HCT116 (cell line): Measurements from ENCODE around the gene TMEM63B. TPM values are rescaled to one million over a fixed set of nuclear protein-coding genes. Genes with fewer than 3 reads are reported as not detected.

Source experiments
- ATAC-seq: fragments of 200-7000 bp; cut with Tn5 transposase; 2 replicates; pipeline ENCODE4 v1.9.1; 2020; ENCODE audit warnings: mild to moderate bottlenecking, moderate library complexity
- BruUV-seq: library from RNA; stranded (reverse); fragments of 400-500 nt; replicated peaks from 2 replicates; lab custom pipeline; 2021; lab: Mats Ljungman, UMichigan
- CTCF ChIA-PET: fragments of 300-600 bp; sonication (Branson Sonifier 250); formaldehyde crosslinking; loops from one replicate; lab custom pipeline; 2021; ENCODE audit warnings: antibody characterized with exemption; lab: Charles Lee
- POLR2A ChIA-PET: fragments of 300-600, 350-600 bp; sonication (Branson Sonifier 250); formaldehyde crosslinking; loops from one replicate; lab custom pipeline; 2021; ENCODE audit warnings: antibody characterized with exemption; lab: Charles Lee
- RAD21 ChIA-PET, 2 experiments: fragments of 300-600 bp; sonication (Branson Sonifier 250); formaldehyde crosslinking; loops; one replicate each; lab custom pipeline; 2023; ENCODE audit warnings: low total read pairs in 2 of 2; ENCODE audit not compliant: uncharacterized antibody in 2 of 2, unreplicated experiment in 2 of 2, low non-redundant PET in 1 of 2; lab: Charles Lee
- DNase-seq: peaks from one replicate; pipeline ENCODE4 v3.0.0-alpha.2; 2010; ENCODE audit warnings: low read depth, low spot score
- H2AFZ ChIP-seq: fragments of 200-600 bp; shearing (Covaris generic), sonication (generic); 2 replicates; pipeline ENCODE4 v1.6.1; 2017; ENCODE audit warnings: low read depth, mixed run types, mixed read lengths, antibody characterized with exemption, low read length; ENCODE audit not compliant: poor library complexity, severe bottlenecking
- H3K27ac ChIP-seq: 2 replicates; pipeline ENCODE4 v1.5.1; 2012; ENCODE audit warnings: low read depth, low read length
- H3K27me3 ChIP-seq: fragments of 200-600 bp; sonication (generic); 2 replicates; pipeline ENCODE4 v1.6.1; 2016; ENCODE audit warnings: mixed run types, low read length, mixed read lengths; ENCODE audit not compliant: insufficient read depth
- H3K36me3 ChIP-seq, 2 experiments: fragments of 200-500 bp in 1 of 2; fragments of 200-600 bp in 1 of 2; sonication (Bioruptor generic) in 1 of 2; sonication (generic) in 1 of 2; 2 replicates each; pipeline versions ENCODE4 v1.5.1 to v1.6.1; 2014 to 2016; ENCODE audit warnings: low read length in 2 of 2, inconsistent platforms in 1 of 2, mixed read lengths in 1 of 2, mixed run types in 1 of 2; ENCODE audit not compliant: insufficient read depth in 2 of 2, control insufficient read depth in 1 of 2
- H3K4me1 ChIP-seq, 2 experiments: fragments of 200-600 bp in 1 of 2; sonication (generic) in 1 of 2; 2 replicates each; pipeline versions ENCODE4 v1.5.1 to v1.6.1; 2012 to 2017; ENCODE audit warnings: low read length in 2 of 2, inconsistent platforms in 1 of 2, mild to moderate bottlenecking in 1 of 2, mixed read lengths in 1 of 2, mixed run types in 1 of 2, moderate library complexity in 1 of 2; ENCODE audit not compliant: insufficient read depth in 2 of 2, control insufficient read depth in 1 of 2
- H3K4me2 ChIP-seq: fragments of 200-600 bp; sonication (generic); 2 replicates; pipeline ENCODE4 v1.6.1; 2017; ENCODE audit warnings: mixed run types, low read length, mixed read lengths
- H3K4me3 ChIP-seq, 2 experiments: fragments of 200-600 bp in 1 of 2; sonication (generic) in 1 of 2; replicated peaks in 1 of 2; 2 replicates each; pipeline ENCODE4 v1.5.1; 2011 to 2016; ENCODE audit warnings: low read length in 2 of 2, control low read depth in 1 of 2, low read depth in 1 of 2, mild to moderate bottlenecking in 1 of 2, mixed read lengths in 1 of 2, mixed run types in 1 of 2
- H3K79me2 ChIP-seq: fragments of 200-600 bp; sonication (generic); 2 replicates; pipeline ENCODE4 v1.6.1; 2017; ENCODE audit warnings: mild to moderate bottlenecking, mixed run types, low read length, moderate library complexity, mixed read lengths; ENCODE audit not compliant: insufficient read depth
- H3K9ac ChIP-seq: fragments of 200-600 bp; sonication (generic); 2 replicates; pipeline ENCODE4 v1.6.1; 2016; ENCODE audit warnings: low read length, mixed read lengths
- H3K9me2 ChIP-seq: fragments of 200-600 bp; sonication (generic), shearing (Covaris generic); 2 replicates; pipeline ENCODE4 v1.6.1; 2017; ENCODE audit warnings: mixed run types, mild to moderate bottlenecking, moderate library complexity; ENCODE audit not compliant: insufficient read depth
- H3K9me3 ChIP-seq, 2 experiments: fragments of 200-500 bp in 1 of 2; fragments of 200-600 bp in 1 of 2; sonication (Bioruptor generic) in 1 of 2; sonication (generic) in 1 of 2; 2 replicates each; pipeline ENCODE4 v1.6.1; 2014 to 2017; ENCODE audit warnings: low read length in 2 of 2, mixed read lengths in 2 of 2, inconsistent platforms in 1 of 2, low read depth in 1 of 2, mild to moderate bottlenecking in 1 of 2, mixed run types in 1 of 2, moderate library complexity in 1 of 2; ENCODE audit not compliant: control insufficient read depth in 1 of 2, insufficient read depth in 1 of 2
- H4K20me1 ChIP-seq: fragments of 200-600 bp; sonication (generic), shearing (Covaris generic); 2 replicates; pipeline ENCODE4 v1.6.1; 2017; ENCODE audit warnings: mixed run types, mild to moderate bottlenecking, moderate library complexity; ENCODE audit not compliant: insufficient read depth
- CEBPB ChIP-seq: IDR thresholded peaks from 2 replicates; pipeline ENCODE4 v1.6.1; 2012; ENCODE audit warnings: low read depth
- EGR1 ChIP-seq: IDR thresholded peaks from 2 replicates; pipeline ENCODE4 v1.6.1; 2012; ENCODE audit warnings: low read depth
- ELF1 ChIP-seq: IDR thresholded peaks from 2 replicates; pipeline ENCODE4 v1.6.1; 2012; ENCODE audit warnings: low read depth, borderline replicate concordance
- EZH2 ChIP-seq: fragments of 200-600 bp; sonication (generic); IDR thresholded peaks from 2 replicates; pipeline ENCODE4 v1.6.1; 2017; ENCODE audit warnings: antibody characterized with exemption, mixed run types
- EZH2phosphoT487 ChIP-seq: fragments of 200-600 bp; IDR thresholded peaks from 2 replicates; pipeline ENCODE4 v1.6.1; 2018; ENCODE audit warnings: antibody characterized with exemption, borderline replicate concordance
- FOSL1 ChIP-seq: IDR thresholded peaks from 2 replicates; pipeline ENCODE4 v1.6.1; 2012; ENCODE audit warnings: low read depth
- JUND ChIP-seq: IDR thresholded peaks from 2 replicates; pipeline ENCODE4 v1.6.1; 2012
- POLR2A ChIP-seq: IDR thresholded peaks from 2 replicates; pipeline ENCODE4 v1.7.0; 2011; ENCODE audit warnings: borderline replicate concordance; ENCODE audit not compliant: insufficient read depth, insufficient read length; ENCODE audit errors: extremely low read depth
- POLR2AphosphoS5 ChIP-seq: IDR thresholded peaks from 2 replicates; pipeline ENCODE4 v1.6.1; 2011; ENCODE audit warnings: mild to moderate bottlenecking, low read depth, low read length, moderate library complexity
- RAD21 ChIP-seq: IDR thresholded peaks from 2 replicates; pipeline ENCODE4 v1.6.1; 2012; ENCODE audit warnings: low read depth, mild to moderate bottlenecking
- SIN3A ChIP-seq: IDR thresholded peaks from 2 replicates; pipeline ENCODE4 v1.6.1; 2012; ENCODE audit warnings: low read depth
- SP1 ChIP-seq: IDR thresholded peaks from 2 replicates; pipeline ENCODE4 v1.6.1; 2012; ENCODE audit warnings: low read depth
- SRF ChIP-seq: IDR thresholded peaks from 2 replicates; pipeline ENCODE4 v1.6.1; 2012; ENCODE audit warnings: low read depth
- TCF7L2 ChIP-seq: IDR thresholded peaks from 2 replicates; pipeline ENCODE4 v1.7.0; 2011; ENCODE audit warnings: borderline replicate concordance, inconsistent platforms; ENCODE audit not compliant: insufficient read depth, insufficient read length; ENCODE audit errors: extremely low read depth
- ZFX ChIP-seq: fragments of 450-650 bp; IDR thresholded peaks from 2 replicates; pipeline ENCODE4 v1.6.1; 2017
- ZNF274 ChIP-seq: fragments of 200-500 bp; sonication (Bioruptor generic); IDR thresholded peaks from 2 replicates; pipeline ENCODE4 v1.6.1; 2014; ENCODE audit warnings: mild to moderate bottlenecking, low read depth, low read length, inconsistent platforms
- intact Hi-C: fragments of 100-400 bp; cut with micrococcal nuclease; formaldehyde crosslinking; loops from 2 replicates; pipeline ENCODE4 v1.10.0; 2022
- total RNA-seq: library from RNA; stranded (reverse); gene quantifications from one replicate; pipeline ENCODE4 v1.2.1, GENCODE V29; 2021; ENCODE audit not compliant: unreplicated experiment
- TF ChIP-seq, protein P1 (sequence below): IDR thresholded peaks from 2 replicates; pipeline ENCODE4 v1.6.1; 2012
- TF ChIP-seq, protein P2 (sequence below): IDR thresholded peaks from 2 replicates; pipeline ENCODE4 v1.6.1; 2012; ENCODE audit warnings: low read depth

The TMEM63B gene
- total RNA-seq, 1 experiment from 2014 or later: 58.2 TPM

DNA sequence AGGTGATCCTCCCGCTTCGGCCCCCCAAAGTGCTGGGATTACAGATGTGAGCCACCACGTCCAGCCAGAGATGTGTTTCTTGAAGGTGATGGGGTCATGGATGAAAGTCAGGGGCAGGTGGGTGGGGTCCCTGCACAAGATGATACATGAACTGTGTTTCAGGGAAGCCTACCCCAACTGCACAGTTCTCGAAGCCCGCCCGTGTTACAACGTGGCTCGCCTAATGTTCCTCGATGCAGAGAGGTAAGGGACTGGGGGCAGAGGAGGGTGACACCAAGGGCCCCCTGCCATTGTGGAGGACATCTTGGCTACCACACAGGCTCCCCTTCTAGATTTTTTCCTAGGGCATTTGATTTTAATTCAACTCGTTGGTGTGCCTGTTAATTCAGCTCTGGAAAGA lies 19.3 kb downstream of the TMEM63B start (continued):
- TF ChIP-seq TCF7L2 (no peak), JUND (no peak), SP1 (no peak), ZNF274 (no peak), SRF (no peak), EGR1 (no peak), POLR2A (no peak), RAD21 (no peak), FOSL1 (no peak)

DNA sequence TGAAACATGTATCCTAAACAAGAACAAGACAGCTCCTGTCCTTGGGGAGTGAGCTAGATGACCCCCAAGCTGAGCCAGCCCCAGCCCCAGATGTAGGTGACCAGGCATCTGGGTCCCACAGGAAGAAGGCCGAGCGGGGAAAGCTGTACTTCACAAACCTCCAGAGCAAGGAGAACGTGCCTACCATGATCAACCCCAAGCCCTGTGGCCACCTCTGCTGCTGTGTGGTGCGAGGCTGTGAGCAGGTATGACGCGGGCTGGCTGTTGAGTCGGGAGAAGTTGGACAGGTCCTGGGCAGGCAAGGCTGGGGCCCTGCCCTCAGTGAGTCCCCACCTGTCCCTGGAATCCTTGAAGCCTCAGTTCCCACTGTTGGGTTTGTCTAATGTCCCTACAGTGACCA lies 19.9 kb downstream of the TMEM63B start:
- Histone ChIP-seq H3K9ac (no peak overlapping the region), H3K4me1 (peaks cover 0 to 6% of the 10 kb centered on the region in 2 experiments; a peak in 1 of 4 replicates), H3K4me3 (no peak overlapping the region), H2AFZ (no peak overlapping the region), H3K27ac (no peak overlapping the region), H3K79me2 (no peaks in the 10 kb centered on the region), H3K9me3 (no peaks in the 10 kb centered on the region), H4K20me1 (no peaks in the 10 kb centered on the region), H3K27me3 (no peaks in the 10 kb centered on the region), H3K36me3 (peaks cover 20 to 22% of the 10 kb centered on the region in 2 experiments; a peak in 3 of 4 replicates), H3K9me2 (no peaks in the 10 kb centered on the region), H3K4me2 (no peak overlapping the region)
- TF ChIP-seq, protein P1, sequence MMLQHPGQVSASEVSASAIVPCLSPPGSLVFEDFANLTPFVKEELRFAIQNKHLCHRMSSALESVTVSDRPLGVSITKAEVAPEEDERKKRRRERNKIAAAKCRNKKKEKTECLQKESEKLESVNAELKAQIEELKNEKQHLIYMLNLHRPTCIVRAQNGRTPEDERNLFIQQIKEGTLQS: no peak
- no peak for TF ChIP-seq ELF1
- ChIA-PET RAD21 (no interaction called here), CTCF (no interaction called here), POLR2A (no interaction called here)
- DNase-seq (no peak), ATAC-seq (no peak)
- BruUV-seq: no TSS peak
- intact Hi-C loops: no loop called here

- POLR2A ChIA-PET: no interaction called here
- H3K27me3 ChIP-seq: no peaks in the 10 kb centered on the region
- H3K9me3 ChIP-seq: no peaks in the 10 kb centered on the region
- intact Hi-C loops: no loop called here
- DNase-seq (no peak), ATAC-seq (no peak)
- no peak overlapping the region for H3K27ac ChIP-seq
- RAD21 ChIA-PET: no interaction called here
- H3K36me3 ChIP-seq: peaks cover 20 to 22% of the 10 kb centered on the region in 2 experiments; a peak in 3 of 4 replicates
- H3K4me1 ChIP-seq: peaks cover 0 to 6% of the 10 kb centered on the region in 2 experiments; a peak in 1 of 4 replicates
- CTCF ChIA-PET: no interaction called here
- no peak overlapping the region for H2AFZ ChIP-seq
- no peak overlapping the region for H3K4me2 ChIP-seq
- H3K9me2 ChIP-seq: no peaks in the 10 kb centered on the region
- no peaks in the 10 kb centered on the region for H4K20me1 ChIP-seq
- no peak overlapping the region for H3K4me3 ChIP-seq
- no peaks in the 10 kb centered on the region for H3K79me2 ChIP-seq
- TF ChIP-seq EZH2phosphoT487 (no peak), SP1 (no peak), ZFX (no peak), CEBPB (no peak), JUND (no peak), SIN3A (no peak), TCF7L2 (no peak), EGR1 (no peak), EZH2 (no peak), POLR2AphosphoS5 (no peak)
- TF ChIP-seq, protein P2, sequence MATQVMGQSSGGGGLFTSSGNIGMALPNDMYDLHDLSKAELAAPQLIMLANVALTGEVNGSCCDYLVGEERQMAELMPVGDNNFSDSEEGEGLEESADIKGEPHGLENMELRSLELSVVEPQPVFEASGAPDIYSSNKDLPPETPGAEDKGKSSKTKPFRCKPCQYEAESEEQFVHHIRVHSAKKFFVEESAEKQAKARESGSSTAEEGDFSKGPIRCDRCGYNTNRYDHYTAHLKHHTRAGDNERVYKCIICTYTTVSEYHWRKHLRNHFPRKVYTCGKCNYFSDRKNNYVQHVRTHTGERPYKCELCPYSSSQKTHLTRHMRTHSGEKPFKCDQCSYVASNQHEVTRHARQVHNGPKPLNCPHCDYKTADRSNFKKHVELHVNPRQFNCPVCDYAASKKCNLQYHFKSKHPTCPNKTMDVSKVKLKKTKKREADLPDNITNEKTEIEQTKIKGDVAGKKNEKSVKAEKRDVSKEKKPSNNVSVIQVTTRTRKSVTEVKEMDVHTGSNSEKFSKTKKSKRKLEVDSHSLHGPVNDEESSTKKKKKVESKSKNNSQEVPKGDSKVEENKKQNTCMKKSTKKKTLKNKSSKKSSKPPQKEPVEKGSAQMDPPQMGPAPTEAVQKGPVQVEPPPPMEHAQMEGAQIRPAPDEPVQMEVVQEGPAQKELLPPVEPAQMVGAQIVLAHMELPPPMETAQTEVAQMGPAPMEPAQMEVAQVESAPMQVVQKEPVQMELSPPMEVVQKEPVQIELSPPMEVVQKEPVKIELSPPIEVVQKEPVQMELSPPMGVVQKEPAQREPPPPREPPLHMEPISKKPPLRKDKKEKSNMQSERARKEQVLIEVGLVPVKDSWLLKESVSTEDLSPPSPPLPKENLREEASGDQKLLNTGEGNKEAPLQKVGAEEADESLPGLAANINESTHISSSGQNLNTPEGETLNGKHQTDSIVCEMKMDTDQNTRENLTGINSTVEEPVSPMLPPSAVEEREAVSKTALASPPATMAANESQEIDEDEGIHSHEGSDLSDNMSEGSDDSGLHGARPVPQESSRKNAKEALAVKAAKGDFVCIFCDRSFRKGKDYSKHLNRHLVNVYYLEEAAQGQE: no peak
- TF ChIP-seq, all 23 proteins: peak for 0
- no TSS peak for BruUV-seq
- no peak overlapping the region for H3K9ac ChIP-seq
Observed at GRCh38 chr6:44148306-44148705, 21.0 kb downstream of the TMEM63B start.
